HepG2 (cell line): ENCODE data around the gene VWA7. TPM values are rescaled to one million over a fixed set of nuclear protein-coding genes. Genes with fewer than 3 reads are reported as not detected.

Experiments used
- ASH2L ChIP-seq: fragments of 300-600, 200-600 bp; sonication (generic); IDR thresholded peaks from 2 replicates; pipeline ENCODE4 v1.7.0; 2017; ENCODE audit warnings: low read depth, mild to moderate bottlenecking, moderate library complexity, mixed read lengths, low read length; ENCODE audit not compliant: insufficient read length
- ATF7 ChIP-seq, 2 experiments: fragments of 450-650 bp in 1 of 2; sonication (generic) in 1 of 2; formaldehyde crosslinking in 1 of 2; IDR thresholded peaks; 2 replicates each; pipeline versions ENCODE4 v1.4.0 to v1.6.1; 2016 to 2020; ENCODE audit warnings: antibody characterized with exemption in 1 of 2, mild to moderate bottlenecking in 1 of 2, missing genetic modification reagents in 1 of 2
- CHD2 ChIP-seq: IDR thresholded peaks from 2 replicates; pipeline ENCODE4 v1.6.1; 2011; ENCODE audit warnings: low read depth, low read length, improper control_type of control experiment
- DNMT3B ChIP-seq: conservative IDR thresholded peaks from 2 replicates; pipeline ENCODE4 v1.6.1; 2016; ENCODE audit warnings: missing biosample characterization, control low read depth
- HDAC2 ChIP-seq: sonication (generic); formaldehyde crosslinking; IDR thresholded peaks from 2 replicates; pipeline ENCODE4 v1.4.0; 2020; ENCODE audit warnings: missing genetic modification reagents
- HMGA1 ChIP-seq: sonication (generic); formaldehyde crosslinking; conservative IDR thresholded peaks from 2 replicates; pipeline ENCODE4 v1.4.0; 2020; ENCODE audit warnings: missing genetic modification reagents
- JDP2 ChIP-seq: sonication (generic); formaldehyde crosslinking; IDR thresholded peaks from 2 replicates; pipeline ENCODE4 v1.8.1; 2022; ENCODE audit warnings: missing genetic modification reagents, borderline replicate concordance
- KMT2B ChIP-seq: IDR thresholded peaks from 2 replicates; pipeline ENCODE4 v1.6.1; 2016; ENCODE audit warnings: missing genetic modification reagents, missing compliant biosample characterization
- RFX3 ChIP-seq: IDR thresholded peaks from 2 replicates; pipeline ENCODE4 v1.6.1; 2016; ENCODE audit warnings: missing biosample characterization, missing genetic modification reagents
- RXRB ChIP-seq: IDR thresholded peaks from 2 replicates; pipeline ENCODE4 v1.6.1; 2016; ENCODE audit warnings: borderline replicate concordance, missing genetic modification reagents, missing compliant biosample characterization
- SRSF4 ChIP-seq: fragments of 200-400 bp; formaldehyde crosslinking; IDR thresholded peaks from one replicate; pipeline ENCODE4 v1.6.1; 2018; ENCODE audit warnings: mild to moderate bottlenecking, low read depth, low read length, moderate library complexity; ENCODE audit not compliant: poor library complexity, severe bottlenecking
- TMF1 ChIP-seq: sonication (generic); formaldehyde crosslinking; IDR thresholded peaks from 2 replicates; pipeline ENCODE4 v1.8.1; 2022; ENCODE audit warnings: low read depth, missing genetic modification reagents
- ZNF10 ChIP-seq: sonication (generic); formaldehyde crosslinking; IDR thresholded peaks from 2 replicates; pipeline ENCODE4 v1.4.0; 2020; ENCODE audit warnings: mild to moderate bottlenecking, low read depth, missing genetic modification reagents, borderline replicate concordance
- ZNF12 ChIP-seq: sonication (generic); formaldehyde crosslinking; IDR thresholded peaks from 2 replicates; pipeline ENCODE4 v1.5.0; 2020; ENCODE audit warnings: missing genetic modification reagents
- ZNF33B ChIP-seq: sonication (generic); formaldehyde crosslinking; IDR thresholded peaks from 2 replicates; pipeline ENCODE4 v1.5.1; 2020; ENCODE audit warnings: mild to moderate bottlenecking, missing genetic modification reagents
- ZNF556 ChIP-seq: sonication (generic); formaldehyde crosslinking; IDR thresholded peaks from 2 replicates; pipeline ENCODE4 v1.4.0; 2020; ENCODE audit warnings: mild to moderate bottlenecking, missing genetic modification reagents, borderline replicate concordance
- ZNF557 ChIP-seq: sonication (generic); formaldehyde crosslinking; IDR thresholded peaks from 2 replicates; pipeline ENCODE4 v1.4.0; 2020; ENCODE audit warnings: missing genetic modification reagents
- ZNF615 ChIP-seq: sonication (generic); formaldehyde crosslinking; IDR thresholded peaks from 2 replicates; pipeline ENCODE4 v1.5.0; 2020; ENCODE audit warnings: mild to moderate bottlenecking, missing genetic modification reagents, borderline replicate concordance
- ZSCAN21 ChIP-seq: sonication (generic); formaldehyde crosslinking; IDR thresholded peaks from 2 replicates; pipeline ENCODE4 v1.8.0; 2022; ENCODE audit warnings: mild to moderate bottlenecking, missing genetic modification reagents, moderate library complexity, borderline replicate concordance
- polyA plus RNA-seq, 8 experiments: library from polyadenylated mRNA; depleted of rRNA in 3 of 8; stranded (reverse) in 7 of 8; unstranded in 1 of 8; fragments of >200 nt; fragmentation: Illumina TruSeq in 4 of 8; extraction: Trizol in 4 of 8; gene quantifications; 2 replicates each; pipeline versions ENCODE4 v1.2.1 to v1.2.3, GENCODE V29; 2011 to 2016; ENCODE audit warnings: low read depth in 4 of 8, missing spikeins in 1 of 8, mixed read lengths in 1 of 8; ENCODE audit not compliant: insufficient read depth in 1 of 8
- total RNA-seq, 5 experiments: library from RNA; depleted of rRNA; stranded (reverse); fragments of >200 nt; fragmentation: Illumina TruSeq; extraction: Trizol; gene quantifications; 2 replicates each; pipeline ENCODE4 v1.2.3, GENCODE V29; 2016; ENCODE audit warnings: low read depth in 1 of 5
- TF ChIP-seq, protein P1 (sequence below): sonication (generic); formaldehyde crosslinking; IDR thresholded peaks from 2 replicates; pipeline ENCODE4 v1.5.1; 2020; ENCODE audit warnings: mild to moderate bottlenecking, missing genetic modification reagents
- TF ChIP-seq, protein P2 (sequence below): sonication (generic); formaldehyde crosslinking; IDR thresholded peaks from 2 replicates; pipeline ENCODE4 v1.5.0; 2020; ENCODE audit warnings: missing genetic modification reagents
- TF ChIP-seq, protein P3 (sequence below): sonication (generic); formaldehyde crosslinking; IDR thresholded peaks from 2 replicates; pipeline ENCODE4 v1.4.0; 2020; ENCODE audit warnings: mild to moderate bottlenecking, missing genetic modification reagents
- TF ChIP-seq, protein P4 (sequence below): sonication (generic); formaldehyde crosslinking; IDR thresholded peaks from 2 replicates; pipeline ENCODE4 v1.4.0; 2020; ENCODE audit warnings: missing genetic modification reagents, borderline replicate concordance
- TF ChIP-seq, protein P5 (sequence below): sonication (generic); formaldehyde crosslinking; IDR thresholded peaks from 2 replicates; pipeline ENCODE4 v1.8.1; 2023; ENCODE audit warnings: mild to moderate bottlenecking, inconsistent platforms, moderate library complexity, missing genetic modification reagents, borderline replicate concordance

Gene VWA7
- total and polyA plus RNA-seq, 2 of the 13 experiments (the other 11 are each of a cell fraction or from before 2014, with no cell fraction given): 0.86 to 3.3 TPM

DNA sequence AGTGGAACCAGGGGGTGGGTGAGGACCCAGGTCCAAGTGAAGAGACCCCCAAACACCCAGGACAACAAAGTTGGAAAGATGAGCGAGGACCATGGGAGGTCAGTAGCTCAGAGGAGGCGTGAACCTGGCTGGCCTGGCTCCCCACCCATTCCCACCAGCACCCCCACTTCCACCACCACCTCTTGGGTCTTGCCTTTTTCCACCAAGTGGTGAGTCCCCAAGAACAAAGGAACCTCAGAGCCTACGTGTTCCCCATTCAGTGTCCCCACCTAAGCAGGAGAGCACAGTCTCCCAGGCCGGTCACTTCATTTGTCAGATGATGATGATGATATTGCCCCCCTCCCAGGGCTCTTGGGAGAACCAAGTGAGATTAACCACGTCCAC, 531 bp upstream of the VWA7 start (continued):
- TF ChIP-seq, protein P1, sequence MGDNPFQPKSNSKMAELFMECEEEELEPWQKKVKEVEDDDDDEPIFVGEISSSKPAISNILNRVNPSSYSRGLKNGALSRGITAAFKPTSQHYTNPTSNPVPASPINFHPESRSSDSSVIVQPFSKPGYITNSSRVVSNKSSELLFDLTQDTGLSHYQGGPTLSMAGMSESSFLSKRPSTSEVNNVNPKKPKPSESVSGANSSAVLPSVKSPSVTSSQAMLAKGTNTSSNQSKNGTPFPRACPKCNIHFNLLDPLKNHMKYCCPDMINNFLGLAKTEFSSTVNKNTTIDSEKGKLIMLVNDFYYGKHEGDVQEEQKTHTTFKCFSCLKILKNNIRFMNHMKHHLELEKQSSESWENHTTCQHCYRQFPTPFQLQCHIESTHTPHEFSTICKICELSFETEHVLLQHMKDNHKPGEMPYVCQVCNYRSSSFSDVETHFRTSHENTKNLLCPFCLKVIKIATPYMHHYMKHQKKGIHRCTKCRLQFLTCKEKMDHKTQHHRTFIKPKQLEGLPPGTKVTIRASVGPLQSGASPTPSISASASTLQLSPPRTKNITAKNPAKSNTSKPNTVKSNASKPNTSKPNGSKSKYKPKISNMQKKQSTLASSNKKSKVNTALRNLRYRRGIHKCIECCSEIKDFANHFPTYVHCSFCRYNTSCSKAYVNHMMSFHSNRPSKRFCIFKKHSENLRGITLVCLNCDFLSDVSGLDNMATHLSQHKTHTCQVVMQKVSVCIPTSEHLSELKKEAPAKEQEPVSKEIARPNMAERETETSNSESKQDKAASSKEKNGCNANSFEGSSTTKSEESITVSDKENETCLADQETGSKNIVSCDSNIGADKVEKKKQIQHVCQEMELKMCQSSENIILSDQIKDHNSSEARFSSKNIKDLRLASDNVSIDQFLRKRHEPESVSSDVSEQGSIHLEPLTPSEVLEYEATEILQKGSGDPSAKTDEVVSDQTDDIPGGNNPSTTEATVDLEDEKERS (CRISPR knock-in tag): peak; percentile 49; the same call in 1 of the 2 replicates
- TF ChIP-seq ATF7 (IDR thresholded peaks at IDR 0.05): no peak
- TF ChIP-seq ATF7 (CRISPR knock-in tag; IDR thresholded peaks at IDR 0.05): no peak
- TF ChIP-seq, protein P2, sequence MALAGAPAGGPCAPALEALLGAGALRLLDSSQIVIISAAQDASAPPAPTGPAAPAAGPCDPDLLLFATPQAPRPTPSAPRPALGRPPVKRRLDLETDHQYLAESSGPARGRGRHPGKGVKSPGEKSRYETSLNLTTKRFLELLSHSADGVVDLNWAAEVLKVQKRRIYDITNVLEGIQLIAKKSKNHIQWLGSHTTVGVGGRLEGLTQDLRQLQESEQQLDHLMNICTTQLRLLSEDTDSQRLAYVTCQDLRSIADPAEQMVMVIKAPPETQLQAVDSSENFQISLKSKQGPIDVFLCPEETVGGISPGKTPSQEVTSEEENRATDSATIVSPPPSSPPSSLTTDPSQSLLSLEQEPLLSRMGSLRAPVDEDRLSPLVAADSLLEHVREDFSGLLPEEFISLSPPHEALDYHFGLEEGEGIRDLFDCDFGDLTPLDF (CRISPR knock-in tag): no peak
- no peak for TF ChIP-seq KMT2B
- TF ChIP-seq, protein P3, sequence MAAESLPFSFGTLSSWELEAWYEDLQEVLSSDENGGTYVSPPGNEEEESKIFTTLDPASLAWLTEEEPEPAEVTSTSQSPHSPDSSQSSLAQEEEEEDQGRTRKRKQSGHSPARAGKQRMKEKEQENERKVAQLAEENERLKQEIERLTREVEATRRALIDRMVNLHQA (CRISPR knock-in tag): no peak
- TF ChIP-seq, protein P4, sequence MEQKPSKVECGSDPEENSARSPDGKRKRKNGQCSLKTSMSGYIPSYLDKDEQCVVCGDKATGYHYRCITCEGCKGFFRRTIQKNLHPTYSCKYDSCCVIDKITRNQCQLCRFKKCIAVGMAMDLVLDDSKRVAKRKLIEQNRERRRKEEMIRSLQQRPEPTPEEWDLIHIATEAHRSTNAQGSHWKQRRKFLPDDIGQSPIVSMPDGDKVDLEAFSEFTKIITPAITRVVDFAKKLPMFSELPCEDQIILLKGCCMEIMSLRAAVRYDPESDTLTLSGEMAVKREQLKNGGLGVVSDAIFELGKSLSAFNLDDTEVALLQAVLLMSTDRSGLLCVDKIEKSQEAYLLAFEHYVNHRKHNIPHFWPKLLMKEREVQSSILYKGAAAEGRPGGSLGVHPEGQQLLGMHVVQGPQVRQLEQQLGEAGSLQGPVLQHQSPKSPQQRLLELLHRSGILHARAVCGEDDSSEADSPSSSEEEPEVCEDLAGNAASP (CRISPR knock-in tag): no peak
- TF ChIP-seq RFX3: no peak
- TF ChIP-seq, protein P5, sequence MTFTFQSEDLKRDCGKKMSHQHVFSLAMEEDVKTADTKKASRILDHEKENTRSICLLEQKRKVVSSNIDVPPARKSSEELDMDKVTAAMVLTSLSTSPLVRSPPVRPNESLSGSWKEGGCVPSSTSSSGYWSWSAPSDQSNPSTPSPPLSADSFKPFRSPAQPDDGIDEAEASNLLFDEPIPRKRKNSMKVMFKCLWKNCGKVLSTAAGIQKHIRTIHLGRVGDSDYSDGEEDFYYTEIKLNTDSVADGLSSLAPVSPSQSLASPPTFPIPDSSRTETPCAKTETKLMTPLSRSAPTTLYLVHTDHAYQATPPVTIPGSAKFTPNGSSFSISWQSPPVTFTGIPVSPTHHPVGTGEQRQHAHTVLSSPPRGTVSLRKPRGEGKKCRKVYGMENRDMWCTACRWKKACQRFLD: 0 out of 2 replicates have a peak, but pooled peaks have one; percentile 52
- TF ChIP-seq SRSF4: no peak
- TF ChIP-seq ZNF556 (CRISPR knock-in tag): 0 out of 2 replicates have a peak, but pooled peaks have one; percentile 2
- no peak for TF ChIP-seq ZNF12 (CRISPR knock-in tag)
- 0 out of 2 replicates have a peak, but pooled peaks have one; percentile 24 for TF ChIP-seq TMF1
- no peak for TF ChIP-seq RXRB (CRISPR knock-in tag)
- TF ChIP-seq ZSCAN21 (CRISPR knock-in tag): 0 out of 2 replicates have a peak, but pooled peaks have one; percentile 37
- no peak for TF ChIP-seq HMGA1 (CRISPR knock-in tag)
- no peak for TF ChIP-seq ZNF10 (CRISPR knock-in tag)
- TF ChIP-seq ZNF557 (CRISPR knock-in tag): no peak
- no peak for TF ChIP-seq DNMT3B (CRISPR knock-in tag)
- no peak for TF ChIP-seq ASH2L
- TF ChIP-seq ZNF615 (CRISPR knock-in tag): no peak
- no peak for TF ChIP-seq CHD2
- no peak for TF ChIP-seq JDP2 (CRISPR knock-in tag)
- TF ChIP-seq HDAC2 (CRISPR knock-in tag): no peak
- no peak for TF ChIP-seq ZNF33B (CRISPR knock-in tag)
